ENCODE results near the gene KCTD1.

DNA sequence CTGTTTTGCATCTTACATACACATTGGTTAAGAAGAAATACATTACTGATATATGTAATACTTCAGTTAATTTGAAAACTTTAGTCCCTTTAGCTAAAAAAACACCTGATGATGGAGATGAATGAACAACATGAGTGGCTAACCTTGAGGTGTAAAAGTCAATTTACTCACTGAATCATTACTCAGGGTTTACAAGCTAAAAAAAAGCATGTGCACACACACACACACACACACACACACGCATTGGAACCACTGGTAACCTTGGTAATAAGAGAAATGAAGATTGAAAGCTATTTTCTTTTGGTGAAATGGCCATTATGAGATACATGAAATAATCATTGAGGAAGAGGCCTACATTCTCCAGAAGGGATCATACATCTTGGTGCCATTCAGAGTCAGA lies 51.8 kb downstream of the KCTD1 start:
- TF ChIP-seq, protein P1, sequence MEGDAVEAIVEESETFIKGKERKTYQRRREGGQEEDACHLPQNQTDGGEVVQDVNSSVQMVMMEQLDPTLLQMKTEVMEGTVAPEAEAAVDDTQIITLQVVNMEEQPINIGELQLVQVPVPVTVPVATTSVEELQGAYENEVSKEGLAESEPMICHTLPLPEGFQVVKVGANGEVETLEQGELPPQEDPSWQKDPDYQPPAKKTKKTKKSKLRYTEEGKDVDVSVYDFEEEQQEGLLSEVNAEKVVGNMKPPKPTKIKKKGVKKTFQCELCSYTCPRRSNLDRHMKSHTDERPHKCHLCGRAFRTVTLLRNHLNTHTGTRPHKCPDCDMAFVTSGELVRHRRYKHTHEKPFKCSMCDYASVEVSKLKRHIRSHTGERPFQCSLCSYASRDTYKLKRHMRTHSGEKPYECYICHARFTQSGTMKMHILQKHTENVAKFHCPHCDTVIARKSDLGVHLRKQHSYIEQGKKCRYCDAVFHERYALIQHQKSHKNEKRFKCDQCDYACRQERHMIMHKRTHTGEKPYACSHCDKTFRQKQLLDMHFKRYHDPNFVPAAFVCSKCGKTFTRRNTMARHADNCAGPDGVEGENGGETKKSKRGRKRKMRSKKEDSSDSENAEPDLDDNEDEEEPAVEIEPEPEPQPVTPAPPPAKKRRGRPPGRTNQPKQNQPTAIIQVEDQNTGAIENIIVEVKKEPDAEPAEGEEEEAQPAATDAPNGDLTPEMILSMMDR (IDR thresholded peaks at IDR 0.05) = no peak
- no peak for TF ChIP-seq POLR2A (IDR thresholded peaks at IDR 0.05)

Measured in lower leg skin (tissue), 3 donors.